Measurements from ENCODE around the gene GSG1L. TPM values are rescaled to one million over a fixed set of nuclear protein-coding genes. Genes with fewer than 3 reads are reported as not detected.
A peak's percentile ranks its signal among the peaks of the same experiment; 100 is the strongest.
"Not testable (repeated sequence)": the region's sequence is repeated elsewhere in the genome, so short reads cannot be mapped to it uniquely, and the experiment has no call there.

Gene GSG1L
- total RNA-seq, 1 donor from 2014 or later: not detected

DNA sequence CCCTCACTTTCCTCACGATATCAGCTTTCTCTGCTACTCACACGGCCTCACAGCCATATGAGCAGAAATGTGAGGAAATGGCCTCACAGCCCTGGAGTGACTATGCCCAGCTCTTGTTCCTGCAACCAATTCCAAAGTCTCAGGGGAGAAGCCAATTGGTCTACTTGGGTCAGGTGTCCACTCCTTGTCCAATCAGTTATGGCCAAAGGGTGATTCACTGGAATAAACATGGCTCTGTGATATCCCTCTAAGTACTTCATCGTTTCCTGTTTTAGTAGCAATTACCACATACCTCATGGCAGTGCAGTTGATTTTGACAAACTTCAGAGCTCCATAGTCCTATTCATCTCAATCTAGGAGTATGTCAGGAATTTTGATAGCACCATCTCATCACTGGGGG lies 318.2 kb downstream of the GSG1L start:
- TF ChIP-seq, protein P1, sequence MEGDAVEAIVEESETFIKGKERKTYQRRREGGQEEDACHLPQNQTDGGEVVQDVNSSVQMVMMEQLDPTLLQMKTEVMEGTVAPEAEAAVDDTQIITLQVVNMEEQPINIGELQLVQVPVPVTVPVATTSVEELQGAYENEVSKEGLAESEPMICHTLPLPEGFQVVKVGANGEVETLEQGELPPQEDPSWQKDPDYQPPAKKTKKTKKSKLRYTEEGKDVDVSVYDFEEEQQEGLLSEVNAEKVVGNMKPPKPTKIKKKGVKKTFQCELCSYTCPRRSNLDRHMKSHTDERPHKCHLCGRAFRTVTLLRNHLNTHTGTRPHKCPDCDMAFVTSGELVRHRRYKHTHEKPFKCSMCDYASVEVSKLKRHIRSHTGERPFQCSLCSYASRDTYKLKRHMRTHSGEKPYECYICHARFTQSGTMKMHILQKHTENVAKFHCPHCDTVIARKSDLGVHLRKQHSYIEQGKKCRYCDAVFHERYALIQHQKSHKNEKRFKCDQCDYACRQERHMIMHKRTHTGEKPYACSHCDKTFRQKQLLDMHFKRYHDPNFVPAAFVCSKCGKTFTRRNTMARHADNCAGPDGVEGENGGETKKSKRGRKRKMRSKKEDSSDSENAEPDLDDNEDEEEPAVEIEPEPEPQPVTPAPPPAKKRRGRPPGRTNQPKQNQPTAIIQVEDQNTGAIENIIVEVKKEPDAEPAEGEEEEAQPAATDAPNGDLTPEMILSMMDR (conservative IDR thresholded peaks at IDR 0.05): no peak
- no peak for DNase-seq (ENCODE audit: low read depth, low spot score)
- Mint-ChIP-seq H3K36me3 (ENCODE audit: low read depth) (peaks cover 18% of the 10 kb centered on the region), H3K27ac (ENCODE audit: unreplicated experiment) (no peak overlapping the region), H3K4me3 (no peak overlapping the region), H3K9me3 (no peaks in the 10 kb centered on the region), H3K27me3 (ENCODE audit: low read depth) (no peaks in the 10 kb centered on the region), H3K4me1 (peaks cover 17% of the 10 kb centered on the region)

DNA sequence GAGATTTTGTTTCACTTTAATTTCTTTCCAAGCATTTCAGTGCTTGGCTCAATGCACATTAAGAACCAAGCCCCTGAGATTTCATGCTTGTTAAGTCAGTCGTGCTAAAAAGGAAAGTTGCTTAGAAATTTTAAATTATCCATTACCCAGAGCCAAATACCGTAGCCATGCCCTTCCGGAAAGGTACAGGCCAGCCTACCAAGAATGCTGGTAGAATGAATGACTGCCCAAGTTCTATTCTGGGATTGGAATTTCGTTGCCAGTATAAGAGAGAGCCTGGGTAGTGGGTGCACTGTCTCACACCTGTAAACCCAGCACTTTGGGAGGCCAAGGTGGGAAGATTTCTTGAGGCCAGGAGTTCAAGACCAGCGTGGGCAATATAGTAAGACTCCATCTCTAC lies 319.6 kb downstream of the GSG1L start:
- DNase-seq (ENCODE audit: low read depth, low spot score): no peak
- no peaks in the 10 kb centered on the region for H3K9me3 Mint-ChIP-seq
- H3K4me1 Mint-ChIP-seq: peaks cover 15% of the 10 kb centered on the region
- H3K4me3 Mint-ChIP-seq: no peak overlapping the region
- TF ChIP-seq, protein P1 (conservative IDR thresholded peaks at IDR 0.05): no peak
- H3K36me3 Mint-ChIP-seq (ENCODE audit: low read depth): peaks cover 16% of the 10 kb centered on the region
- no peak overlapping the region for H3K27ac Mint-ChIP-seq (ENCODE audit: unreplicated experiment)
- no peaks in the 10 kb centered on the region for H3K27me3 Mint-ChIP-seq (ENCODE audit: low read depth)

DNA sequence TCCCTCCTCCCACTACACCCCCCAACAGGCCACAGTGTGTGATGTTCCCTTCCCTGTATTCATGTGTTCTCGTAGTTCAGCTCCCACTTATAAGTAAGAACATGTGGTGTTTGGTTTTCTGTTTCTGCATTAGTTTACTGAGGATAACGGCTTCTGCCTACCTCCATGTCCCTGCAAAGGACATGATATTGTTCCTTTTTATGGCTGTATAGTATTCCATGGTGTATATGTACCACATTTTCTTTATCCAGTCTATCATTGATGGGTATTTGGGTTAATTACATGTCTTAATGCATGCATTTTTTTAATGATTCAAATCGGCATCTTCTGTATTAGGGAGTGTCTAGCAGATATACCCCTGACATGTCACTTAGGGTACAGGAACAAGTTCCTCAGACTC lies 320.5 kb downstream of the GSG1L start:
- Mint-ChIP-seq H3K4me1 (peaks cover 11% of the 10 kb centered on the region), H3K36me3 (ENCODE audit: low read depth) (peaks cover 19% of the 10 kb centered on the region)
- not testable (repeated sequence) for H3K9me3 Mint-ChIP-seq; H3K27ac Mint-ChIP-seq (ENCODE audit: unreplicated experiment); H3K27me3 Mint-ChIP-seq (ENCODE audit: low read depth); DNase-seq (ENCODE audit: low read depth, low spot score); H3K4me3 Mint-ChIP-seq

DNA sequence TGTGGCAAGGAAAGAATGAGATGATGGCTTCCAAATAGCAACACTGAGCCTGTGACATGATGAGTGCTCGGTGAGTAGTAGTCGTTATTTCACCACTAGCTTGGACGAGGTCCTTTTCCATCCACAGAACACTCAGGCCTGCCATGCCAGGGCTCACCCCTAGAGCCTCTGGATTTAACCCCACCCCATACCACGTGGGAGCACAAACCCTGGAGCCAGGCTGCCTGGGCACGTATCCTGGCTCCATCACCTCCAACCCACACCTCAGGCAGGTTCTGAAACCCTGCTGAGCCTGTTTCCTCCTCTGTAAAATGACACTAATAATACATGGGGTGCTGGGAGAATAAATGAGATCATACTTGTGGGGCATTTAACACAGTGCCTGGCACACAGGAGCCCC lies 321.2 kb downstream of the GSG1L start:
- no peaks in the 10 kb centered on the region for H3K9me3 Mint-ChIP-seq
- TF ChIP-seq, protein P1 (conservative IDR thresholded peaks at IDR 0.05): no peak

DNA sequence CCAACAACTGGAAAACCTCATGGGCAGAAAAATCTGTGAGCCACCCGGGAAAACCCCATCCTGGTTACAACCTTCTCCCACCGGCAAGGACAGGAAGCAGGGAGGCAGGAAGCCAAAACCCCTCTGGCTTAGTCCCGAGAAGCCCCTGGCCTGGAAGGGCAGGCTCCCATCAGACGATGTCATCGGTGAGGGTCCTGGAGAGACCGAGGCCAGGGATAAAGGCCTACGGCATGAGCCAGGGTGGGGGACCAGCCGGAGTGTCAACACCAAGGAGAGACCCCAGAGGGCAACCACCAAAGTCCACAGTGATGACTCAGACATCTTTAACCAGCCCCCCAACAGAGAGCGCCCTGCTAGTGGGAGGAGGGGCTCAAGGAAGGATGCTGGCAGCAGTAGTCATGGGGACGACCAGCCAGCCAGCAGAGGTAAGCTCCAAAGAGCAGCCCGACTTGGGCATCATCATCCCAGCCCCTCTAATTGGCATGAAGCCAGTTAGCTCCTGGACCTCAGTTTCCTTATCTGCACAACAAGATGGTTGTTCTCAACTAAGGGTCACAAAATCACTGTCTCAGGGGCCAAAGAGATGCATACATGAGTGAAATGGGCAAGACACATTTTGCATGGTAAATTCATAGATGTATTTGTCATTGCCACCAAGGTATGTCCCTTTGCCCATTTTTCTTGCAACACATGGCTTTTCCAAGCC lies 322.9 kb downstream of the GSG1L start:
- Mint-ChIP-seq H3K9me3 (no peaks in the 10 kb centered on the region), H3K27ac (ENCODE audit: unreplicated experiment) (peak overlapping the region; percentile 57), H3K36me3 (ENCODE audit: low read depth) (peaks cover 19% of the 10 kb centered on the region), H3K4me3 (no peak overlapping the region), H3K4me1 (peaks cover 5% of the 10 kb centered on the region), H3K27me3 (ENCODE audit: low read depth) (no peaks in the 10 kb centered on the region)
- DNase-seq (ENCODE audit: low read depth, low spot score): no peak
- TF ChIP-seq, protein P1 (conservative IDR thresholded peaks at IDR 0.05): no peak

More for the DNA sequence above, 321.2 kb downstream of the GSG1L start:
- Mint-ChIP-seq H3K4me3 (no peak overlapping the region), H3K36me3 (ENCODE audit: low read depth) (peaks cover 19% of the 10 kb centered on the region), H3K4me1 (peaks cover 11% of the 10 kb centered on the region), H3K27me3 (ENCODE audit: low read depth) (no peaks in the 10 kb centered on the region), H3K27ac (ENCODE audit: unreplicated experiment) (no peak overlapping the region)
- no peak for DNase-seq (ENCODE audit: low read depth, low spot score)

DNA sequence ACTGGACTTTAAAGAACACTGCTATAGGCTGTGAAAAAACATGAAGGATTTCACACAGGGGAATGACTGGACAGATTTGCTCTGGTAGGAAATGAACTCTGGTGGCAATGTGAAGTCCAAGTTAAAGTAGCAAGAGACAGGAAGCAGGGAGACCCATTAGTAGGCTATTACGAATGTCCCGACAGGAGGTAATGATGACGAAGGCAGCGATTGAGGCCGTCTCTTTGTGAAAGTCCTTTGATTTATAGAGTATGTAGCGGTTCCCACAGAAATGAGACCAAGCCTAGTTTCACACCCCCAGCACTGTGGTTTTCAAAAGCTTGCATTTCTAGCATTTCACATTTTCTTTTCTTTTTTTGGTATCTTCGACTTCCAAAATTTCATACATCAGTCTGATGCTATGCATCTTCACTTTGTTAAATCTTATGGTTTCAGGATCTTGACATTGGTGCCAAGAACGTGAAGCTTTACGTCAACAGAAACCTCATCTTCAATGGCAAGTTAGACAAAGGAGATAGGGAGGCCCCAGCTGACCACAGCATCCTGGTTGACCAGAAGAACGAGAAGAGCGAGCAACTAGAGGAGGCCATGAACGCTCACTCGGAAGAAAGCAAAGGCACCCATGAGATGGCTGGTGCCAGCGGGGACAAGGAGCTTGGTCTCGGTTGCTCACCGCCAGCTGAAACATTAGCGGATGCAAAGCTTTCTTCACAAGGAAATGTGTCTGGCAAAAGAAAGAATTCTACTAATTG lies 323.7 kb downstream of the GSG1L start:
- Mint-ChIP-seq H3K36me3 (ENCODE audit: low read depth) (peaks cover 15% of the 10 kb centered on the region), H3K9me3 (no peaks in the 10 kb centered on the region), H3K4me1 (peaks cover 7% of the 10 kb centered on the region), H3K27me3 (ENCODE audit: low read depth) (no peaks in the 10 kb centered on the region), H3K4me3 (no peak overlapping the region), H3K27ac (ENCODE audit: unreplicated experiment) (no peak overlapping the region)
- no peak for DNase-seq (ENCODE audit: low read depth, low spot score)
- TF ChIP-seq, protein P1 (conservative IDR thresholded peaks at IDR 0.05): no peak

All from neural crest cell (in vitro differentiated cells).